Activated CD8-positive, alpha-beta T cell treated with anti-CD3 and anti-CD28 coated beads for 36 hours (primary cell): Measurements from ENCODE around the gene BRPF1. TPM values are rescaled to one million over a fixed set of nuclear protein-coding genes. Genes with fewer than 3 reads are reported as not detected.

Experiments
- ATAC-seq: fragments of 200-7000 bp; cut with Tn5 transposase; one replicate; pipeline ENCODE4 v1.10.0; 2021; ENCODE audit warnings: mild to moderate bottlenecking, moderate library complexity
- CTCF ChIA-PET: fragments of 350-600 bp; sonication (Branson Sonifier 250); formaldehyde crosslinking; loops from one replicate; lab custom pipeline; 2021; ENCODE audit warnings: antibody characterized with exemption; lab: Charles Lee
- POLR2A ChIA-PET: fragments of 350-600 bp; sonication (Branson Sonifier 250); formaldehyde crosslinking; loops from one replicate; lab custom pipeline; 2021; ENCODE audit warnings: antibody characterized with exemption; lab: Charles Lee
- DNase-seq: peaks from one replicate; pipeline ENCODE4 v3.0.0-alpha.2; 2020
- H3K27ac Mint-ChIP-seq: one replicate; pipeline ENCODE4 v1.8.0; 2021; ENCODE audit warnings: mild to moderate bottlenecking, mixed read lengths
- H3K27me3 Mint-ChIP-seq: one replicate; pipeline ENCODE4 v1.8.0; 2021; ENCODE audit warnings: mixed read lengths
- H3K36me3 Mint-ChIP-seq: one replicate; pipeline ENCODE4 v1.8.0; 2021; ENCODE audit warnings: low read depth, mixed read lengths
- H3K4me1 Mint-ChIP-seq: one replicate; pipeline ENCODE4 v1.8.0; 2021; ENCODE audit warnings: low read depth, mixed read lengths
- H3K4me3 Mint-ChIP-seq: one replicate; pipeline ENCODE4 v1.8.0; 2021; ENCODE audit warnings: mild to moderate bottlenecking, moderate library complexity, mixed read lengths
- H3K9me3 Mint-ChIP-seq: one replicate; pipeline ENCODE4 v1.8.0; 2021; ENCODE audit warnings: mixed read lengths
- intact Hi-C: fragments of 100-400 bp; cut with micrococcal nuclease; formaldehyde crosslinking; loops from one replicate; pipeline ENCODE4 v1.10.0; 2022
- total RNA-seq, 2 experiments: library from RNA; stranded (reverse); gene quantifications; one replicate each; pipeline ENCODE4 v1.2.3, GENCODE V29; 2021
- TF ChIP-seq, protein P1 (sequence below): fragments of 200-600 bp; IDR thresholded peaks from one replicate; pipeline ENCODE4 v1.8.0; 2022; ENCODE audit warnings: antibody characterized with exemption, mild to moderate bottlenecking

Gene BRPF1
- total RNA-seq, 2 experiments from 2014 or later, result 28.2 to 32.3 TPM

DNA sequence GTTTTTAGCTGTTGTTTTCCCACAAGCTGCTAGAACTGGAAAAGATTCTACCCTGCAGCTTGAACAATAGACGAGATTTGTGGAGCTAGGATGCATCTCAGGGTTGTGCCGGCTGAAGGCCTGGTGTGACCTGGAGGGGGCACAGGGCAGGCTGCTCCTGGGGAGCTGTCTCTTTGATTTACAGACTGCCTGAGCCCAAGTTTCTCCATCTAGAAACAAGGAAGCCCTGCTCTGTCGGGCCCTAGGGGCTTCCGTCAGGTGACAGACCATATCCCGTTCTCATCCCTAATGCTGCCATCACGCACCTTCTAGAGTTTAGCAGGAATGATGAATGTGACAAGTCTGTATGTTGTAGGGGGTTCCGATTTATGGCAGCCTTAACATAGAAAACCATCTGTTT lies 35.8 kb upstream of the BRPF1 start:
- TF ChIP-seq, protein P1, sequence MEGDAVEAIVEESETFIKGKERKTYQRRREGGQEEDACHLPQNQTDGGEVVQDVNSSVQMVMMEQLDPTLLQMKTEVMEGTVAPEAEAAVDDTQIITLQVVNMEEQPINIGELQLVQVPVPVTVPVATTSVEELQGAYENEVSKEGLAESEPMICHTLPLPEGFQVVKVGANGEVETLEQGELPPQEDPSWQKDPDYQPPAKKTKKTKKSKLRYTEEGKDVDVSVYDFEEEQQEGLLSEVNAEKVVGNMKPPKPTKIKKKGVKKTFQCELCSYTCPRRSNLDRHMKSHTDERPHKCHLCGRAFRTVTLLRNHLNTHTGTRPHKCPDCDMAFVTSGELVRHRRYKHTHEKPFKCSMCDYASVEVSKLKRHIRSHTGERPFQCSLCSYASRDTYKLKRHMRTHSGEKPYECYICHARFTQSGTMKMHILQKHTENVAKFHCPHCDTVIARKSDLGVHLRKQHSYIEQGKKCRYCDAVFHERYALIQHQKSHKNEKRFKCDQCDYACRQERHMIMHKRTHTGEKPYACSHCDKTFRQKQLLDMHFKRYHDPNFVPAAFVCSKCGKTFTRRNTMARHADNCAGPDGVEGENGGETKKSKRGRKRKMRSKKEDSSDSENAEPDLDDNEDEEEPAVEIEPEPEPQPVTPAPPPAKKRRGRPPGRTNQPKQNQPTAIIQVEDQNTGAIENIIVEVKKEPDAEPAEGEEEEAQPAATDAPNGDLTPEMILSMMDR, result no peak
- H3K36me3 Mint-ChIP-seq, result peaks cover 9% of the 10 kb centered on the region
- ATAC-seq (no peak), DNase-seq (no peak)
- no peaks in the 10 kb centered on the region for H3K4me1 Mint-ChIP-seq
- no peaks in the 10 kb centered on the region for H3K27me3 Mint-ChIP-seq
- H3K4me3 Mint-ChIP-seq, result no peak overlapping the region
- ChIA-PET CTCF (interaction anchor here (1.3 to 2.0 kb wide), 2 partner anchors 31 to 192 kb away, joined by 3 to 6 read pairs; no protein-coding TSS in a partner anchor), POLR2A (no interaction called here)
- H3K27ac Mint-ChIP-seq, result no peak overlapping the region
- no peaks in the 10 kb centered on the region for H3K9me3 Mint-ChIP-seq
- intact Hi-C loops, result no loop called here

DNA sequence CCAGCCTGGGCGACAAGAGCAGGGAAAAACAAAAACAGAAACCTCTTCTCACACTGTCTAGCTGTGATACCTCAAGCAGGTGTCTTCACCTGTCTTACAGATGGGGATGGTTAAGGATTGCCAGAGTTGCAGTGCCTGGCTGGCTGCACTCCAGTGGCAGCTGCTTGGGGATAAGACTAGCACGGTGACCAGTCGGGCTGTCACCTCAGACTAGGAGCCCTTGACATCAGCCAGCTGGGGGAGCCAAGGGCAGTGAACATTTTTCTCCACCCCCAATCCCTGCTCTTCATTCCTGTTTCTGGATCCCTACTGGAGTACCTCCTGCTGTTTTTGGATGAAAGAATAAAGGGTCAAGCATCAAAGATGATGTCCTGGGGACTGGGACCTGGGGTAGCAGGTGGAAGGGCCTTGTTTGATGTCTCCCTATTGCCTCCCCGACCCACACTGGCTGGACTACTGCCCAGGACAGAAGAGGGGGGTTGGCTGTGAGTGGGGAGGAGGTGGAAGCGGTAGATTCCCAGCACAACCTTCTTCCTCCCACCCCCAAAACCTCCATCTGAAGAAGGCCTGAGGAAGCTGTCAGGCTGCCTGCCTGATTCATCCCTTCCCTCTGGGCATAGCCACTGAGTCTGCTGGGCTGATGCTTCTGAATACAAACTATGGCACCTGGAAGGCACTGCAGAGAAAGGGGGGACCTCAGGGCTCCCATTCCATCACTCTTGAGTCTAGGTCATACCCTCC lies 34.9 kb upstream of the BRPF1 start:
- Mint-ChIP-seq H3K4me3 (no peak overlapping the region), H3K27ac (no peak overlapping the region), H3K36me3 (peaks cover 12% of the 10 kb centered on the region), H3K27me3 (no peaks in the 10 kb centered on the region), H3K4me1 (no peaks in the 10 kb centered on the region), H3K9me3 (no peaks in the 10 kb centered on the region)
- intact Hi-C loops, result no loop called here
- TF ChIP-seq, protein P1, result no peak
- DNase-seq (no peak), ATAC-seq (no peak)
- ChIA-PET POLR2A (no interaction called here), CTCF (interaction anchor here (1.1 to 2.0 kb wide), 3 partner anchors 30 to 193 kb away, joined by 3 to 6 read pairs (median 3); no protein-coding TSS in a partner anchor)

DNA sequence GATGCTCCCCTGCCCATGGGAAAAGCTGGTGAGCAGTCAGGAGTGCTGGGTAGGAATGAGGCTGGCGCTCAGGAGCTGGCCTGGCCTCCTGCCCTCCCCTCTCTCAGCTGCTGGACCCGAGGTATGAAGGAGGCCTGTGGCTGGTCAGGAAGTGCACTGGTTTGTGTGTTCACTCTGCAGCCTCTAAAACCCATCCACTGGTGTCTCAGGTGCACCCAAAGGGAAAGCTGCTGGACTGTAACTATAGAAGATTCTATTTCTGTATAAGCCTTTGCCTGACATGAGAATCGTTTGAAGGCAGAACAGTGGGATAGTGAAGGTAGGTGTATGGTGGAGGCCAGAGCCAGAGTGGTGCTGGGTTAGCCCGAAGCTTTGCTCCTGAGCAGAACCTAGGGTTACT lies 33.6 kb upstream of the BRPF1 start:
- intact Hi-C loops, result no loop called here
- TF ChIP-seq, protein P1, result no peak
- Mint-ChIP-seq H3K36me3 (peaks cover 16% of the 10 kb centered on the region), H3K27me3 (no peaks in the 10 kb centered on the region), H3K4me1 (no peaks in the 10 kb centered on the region), H3K4me3 (no peak overlapping the region), H3K27ac (no peak overlapping the region), H3K9me3 (no peaks in the 10 kb centered on the region)
- ATAC-seq, result no peak
- POLR2A ChIA-PET, result no interaction called here
- no peak for DNase-seq
- CTCF ChIA-PET, result interaction anchor here (1.1 kb wide), 1 partner anchor 122 kb away, joined by 3 read pairs; no protein-coding TSS in a partner anchor

DNA sequence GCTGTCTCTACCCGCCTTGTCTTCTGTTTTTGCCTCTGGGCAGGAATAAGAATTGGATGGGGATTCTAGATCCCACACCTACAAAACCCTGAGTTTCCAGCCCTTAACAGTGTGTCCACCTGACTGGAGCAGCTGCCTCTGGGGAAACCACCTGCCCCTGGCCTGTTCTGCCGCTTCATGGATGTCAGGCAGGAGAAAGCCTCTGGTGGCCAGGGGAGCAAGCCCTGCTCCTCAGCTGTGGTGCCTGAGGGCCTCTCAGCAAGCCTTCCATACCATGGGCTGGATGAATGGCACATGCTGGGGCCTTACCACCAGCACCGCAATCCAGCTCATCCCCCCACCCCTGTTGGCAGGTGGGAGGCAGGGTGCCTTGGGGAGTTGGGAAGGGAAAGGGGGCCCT lies 33.2 kb upstream of the BRPF1 start:
- Mint-ChIP-seq H3K9me3 (no peaks in the 10 kb centered on the region), H3K27me3 (peaks cover 4% of the 10 kb centered on the region), H3K4me3 (no peak overlapping the region), H3K36me3 (peaks cover 19% of the 10 kb centered on the region), H3K27ac (no peak overlapping the region), H3K4me1 (no peaks in the 10 kb centered on the region)
- ATAC-seq, result no peak
- ChIA-PET CTCF (no interaction called here), POLR2A (interaction anchor here (0.6 kb wide), 1 partner anchor 57 kb away, joined by 3 read pairs; no protein-coding TSS in a partner anchor)
- DNase-seq, result no peak
- TF ChIP-seq, protein P1, result no peak
- intact Hi-C loops, result no loop called here

DNA sequence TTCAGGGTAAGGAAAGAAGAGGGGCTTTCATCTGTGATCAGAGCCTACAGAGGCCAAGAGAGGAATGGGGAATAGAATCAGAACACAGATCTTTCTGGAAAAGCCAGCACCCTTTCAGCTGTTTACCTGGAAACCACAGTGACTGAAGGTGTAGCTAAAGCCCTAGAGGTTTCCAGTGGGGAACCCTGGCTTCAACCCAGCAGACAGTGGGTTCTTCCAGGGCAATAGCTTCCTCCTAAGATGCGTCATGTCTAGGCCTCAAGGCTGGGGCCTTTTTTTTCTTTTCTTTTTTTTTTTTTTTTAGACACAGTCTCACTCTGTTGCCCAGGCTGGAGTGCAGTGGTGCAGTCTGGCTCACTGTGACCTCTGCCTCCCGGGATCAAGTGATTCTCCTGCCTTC lies 31.0 kb upstream of the BRPF1 start:
- CTCF ChIA-PET, result no interaction called here
- POLR2A ChIA-PET, result interaction anchor here (0.7 to 1.7 kb wide), 3 partner anchors 10 to 202 kb away, joined by 3 to 6 read pairs (median 4); no protein-coding TSS in a partner anchor
- no peaks in the 10 kb centered on the region for H3K9me3 Mint-ChIP-seq

More for the DNA sequence above, 31.0 kb upstream of the BRPF1 start:
- intact Hi-C loops, result no loop called here
- TF ChIP-seq, protein P1, result no peak
- DNase-seq (no peak), ATAC-seq (no peak)
- Mint-ChIP-seq H3K4me1 (peaks cover 8% of the 10 kb centered on the region), H3K27ac (no peak overlapping the region), H3K36me3 (peaks cover 17% of the 10 kb centered on the region), H3K27me3 (peaks cover 18% of the 10 kb centered on the region), H3K4me3 (no peak overlapping the region)
